ENCODE measurements around the gene WWOX.

- TF ChIP-seq POLR2A (IDR thresholded peaks at IDR 0.05), result no peak
- TF ChIP-seq CTCF (IDR thresholded peaks at IDR 0.05), result no peak
These were observed 492.2 kb downstream of the WWOX start for GRCh38 chr16:78591682-78592103.
